H1 (cell line): ENCODE results near the gene PLEKHG3. TPM values are rescaled to one million over a fixed set of nuclear protein-coding genes. Genes with fewer than 3 reads are reported as not detected.

Experiments
- EP300 ChIP-seq, 2 experiments: IDR thresholded peaks; 1 replicate in 1 of 2; 2 replicates in 1 of 2; pipeline ENCODE4 v1.6.1; 2011 to 2012; ENCODE audit warnings: low read depth in 2 of 2, low read length in 2 of 2, mild to moderate bottlenecking in 2 of 2, borderline replicate concordance in 1 of 2, inconsistent platforms in 1 of 2, moderate library complexity in 1 of 2
- FOSL1 ChIP-seq: IDR thresholded peaks from 2 replicates; pipeline ENCODE4 v1.6.1; 2011; ENCODE audit warnings: mild to moderate bottlenecking, low read depth, low read length, moderate library complexity; ENCODE audit not compliant: insufficient read depth
- SUZ12 ChIP-seq: fragments of 200-600 bp; sonication (generic); IDR thresholded peaks from 2 replicates; pipeline ENCODE4 v1.6.1; 2012; ENCODE audit warnings: mild to moderate bottlenecking, inconsistent platforms, low read length, moderate library complexity, mixed read lengths
- polyA plus RNA-seq, 7 experiments: library from polyadenylated mRNA; depleted of rRNA in 3 of 7; stranded (reverse) in 5 of 7; unstranded in 2 of 7; fragments of >200 nt in 5 of 7; fragments of 200-250 nt in 2 of 7; gene quantifications; 1 replicate in 5 of 7; 2 replicates in 1 of 7; 4 replicates in 1 of 7; pipeline versions ENCODE4 v1.2.1 to v1.2.3, GENCODE V29; 2011 to 2013; ENCODE audit warnings: missing spikeins in 2 of 7, mixed read lengths in 2 of 7
- total RNA-seq: library from RNA; stranded (reverse); fragmentation: NEBNext Ultra II Directional; extraction: Animal tissue kit (Norgen Biotek cat#: 25700); gene quantifications from 2 replicates; pipeline ENCODE4 v1.2.1, GENCODE V29; 2021

Gene PLEKHG3
- total and polyA plus RNA-seq, 2 of the 8 experiments (the other 6 are each of a cell fraction or from before 2014, with no cell fraction given) = 43.4 to 90.6 TPM

- TF ChIP-seq EP300 (IDR thresholded peaks at IDR 0.05; ENCODE audit: borderline replicate concordance in 1 of 2, low read depth in 2 of 2, low read length in 2 of 2) (no peak), FOSL1 (no peak), SUZ12 (no peak)
Measured at GRCh38 chr14:64752909-64753308, 48.7 kb downstream of the PLEKHG3 start (continued).
